ENCODE measurements around the gene IVL.

DNA sequence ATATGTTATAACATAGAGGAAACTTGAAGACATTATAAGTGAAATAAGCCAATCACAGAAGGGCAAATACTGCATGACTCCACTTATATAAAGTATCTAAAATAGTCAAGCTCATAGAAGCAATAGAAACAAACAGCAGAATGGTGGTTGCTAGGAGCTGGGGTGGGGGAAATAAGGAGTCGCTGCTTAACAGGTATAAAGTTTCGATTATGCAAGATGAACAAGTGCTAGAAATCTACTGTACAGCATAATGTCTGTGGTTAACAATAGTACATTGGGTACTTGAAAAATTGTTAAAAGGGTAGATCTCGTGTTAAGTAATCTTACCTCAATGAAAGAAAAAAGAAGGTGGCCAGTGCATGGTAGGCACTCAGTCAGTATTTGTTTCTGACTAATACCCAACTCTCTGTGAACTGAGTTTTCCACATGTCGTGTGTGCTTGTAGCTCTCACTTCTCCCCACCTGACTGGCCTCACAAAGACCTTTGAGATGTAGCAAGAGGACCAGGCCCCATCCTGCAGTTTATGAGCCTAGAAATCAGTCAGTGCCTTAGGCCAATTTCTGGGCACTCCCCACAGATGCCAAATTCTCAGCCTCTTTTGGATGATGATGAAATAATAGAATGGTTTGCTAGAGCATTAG, 23.9 kb downstream of the IVL start:
- TF ChIP-seq, protein P1, sequence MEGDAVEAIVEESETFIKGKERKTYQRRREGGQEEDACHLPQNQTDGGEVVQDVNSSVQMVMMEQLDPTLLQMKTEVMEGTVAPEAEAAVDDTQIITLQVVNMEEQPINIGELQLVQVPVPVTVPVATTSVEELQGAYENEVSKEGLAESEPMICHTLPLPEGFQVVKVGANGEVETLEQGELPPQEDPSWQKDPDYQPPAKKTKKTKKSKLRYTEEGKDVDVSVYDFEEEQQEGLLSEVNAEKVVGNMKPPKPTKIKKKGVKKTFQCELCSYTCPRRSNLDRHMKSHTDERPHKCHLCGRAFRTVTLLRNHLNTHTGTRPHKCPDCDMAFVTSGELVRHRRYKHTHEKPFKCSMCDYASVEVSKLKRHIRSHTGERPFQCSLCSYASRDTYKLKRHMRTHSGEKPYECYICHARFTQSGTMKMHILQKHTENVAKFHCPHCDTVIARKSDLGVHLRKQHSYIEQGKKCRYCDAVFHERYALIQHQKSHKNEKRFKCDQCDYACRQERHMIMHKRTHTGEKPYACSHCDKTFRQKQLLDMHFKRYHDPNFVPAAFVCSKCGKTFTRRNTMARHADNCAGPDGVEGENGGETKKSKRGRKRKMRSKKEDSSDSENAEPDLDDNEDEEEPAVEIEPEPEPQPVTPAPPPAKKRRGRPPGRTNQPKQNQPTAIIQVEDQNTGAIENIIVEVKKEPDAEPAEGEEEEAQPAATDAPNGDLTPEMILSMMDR (IDR thresholded peaks at IDR 0.05; ENCODE audit: poor library complexity), result no peak
- TF ChIP-seq EZH2 (IDR thresholded peaks at IDR 0.05; ENCODE audit: borderline replicate concordance), result no peak

Data from hepatocyte (in vitro differentiated cells).